ENCODE results near the gene ACADVL. TPM values are rescaled to one million over a fixed set of nuclear protein-coding genes. Genes with fewer than 3 reads are reported as not detected.

The ACADVL gene
- total and polyA plus RNA-seq, 9 donors, result 251 to 312 (median 282) TPM

DNA sequence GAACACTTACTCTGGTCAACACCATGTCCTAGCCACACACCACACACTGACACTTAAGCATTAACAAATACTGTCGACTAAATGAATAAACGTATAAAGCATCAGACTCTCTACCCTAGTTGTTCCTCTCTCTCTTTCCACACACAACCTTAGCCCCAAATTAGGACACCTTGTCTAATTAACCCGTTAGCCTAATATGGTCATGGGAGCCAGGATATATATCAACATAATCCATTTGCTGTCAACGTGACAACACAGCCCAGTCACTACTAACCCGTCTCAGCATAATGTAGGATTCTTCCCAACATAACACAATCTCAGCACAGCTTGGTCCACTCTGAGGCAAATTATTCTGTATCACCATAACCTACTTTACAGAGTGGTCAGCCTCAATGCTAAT is 12.4 kb downstream of the ACADVL start:
- Histone ChIP-seq H3K9me3 (replicated peaks; ENCODE audit: control insufficient read depth, low read depth, low read length) (no peaks in the 10 kb centered on the region), H3K4me1 (ENCODE audit: control insufficient read depth, insufficient read depth, low read length) (peaks cover 25% of the 10 kb centered on the region), H3K36me3 (ENCODE audit: control insufficient read depth, insufficient read depth, low read length) (peaks cover 60% of the 10 kb centered on the region), H3K27me3 (ENCODE audit: control insufficient read depth, insufficient read depth, low read length) (no peaks in the 10 kb centered on the region), H3K27ac (ENCODE audit: low read length) (no peak overlapping the region), H3K4me3 (ENCODE audit: low read length) (no peak overlapping the region)
- 72% methylated on average over 5 of the region's 5 CpGs for WGBS (ENCODE audit: insufficient coverage)
- no peak for DNase-seq

- WGBS (ENCODE audit: insufficient coverage), result 0% methylated on average over 9 of the region's 9 CpGs
- Histone ChIP-seq H3K27me3 (ENCODE audit: control insufficient read depth, insufficient read depth, low read length) (no peaks in the 10 kb centered on the region), H3K4me1 (ENCODE audit: control insufficient read depth, insufficient read depth, low read length) (peaks cover 31% of the 10 kb centered on the region), H3K9me3 (replicated peaks; ENCODE audit: control insufficient read depth, low read depth, low read length) (no peaks in the 10 kb centered on the region), H3K36me3 (ENCODE audit: control insufficient read depth, insufficient read depth, low read length) (peaks cover 47% of the 10 kb centered on the region), H3K27ac (ENCODE audit: low read length) (peak overlapping the region; percentile 91), H3K4me3 (ENCODE audit: low read length) (peak overlapping the region; percentile 94)
- no peak for DNase-seq
Measured at GRCh38 chr17:7233701-7234082, 14.0 kb downstream of the ACADVL start.

DNA sequence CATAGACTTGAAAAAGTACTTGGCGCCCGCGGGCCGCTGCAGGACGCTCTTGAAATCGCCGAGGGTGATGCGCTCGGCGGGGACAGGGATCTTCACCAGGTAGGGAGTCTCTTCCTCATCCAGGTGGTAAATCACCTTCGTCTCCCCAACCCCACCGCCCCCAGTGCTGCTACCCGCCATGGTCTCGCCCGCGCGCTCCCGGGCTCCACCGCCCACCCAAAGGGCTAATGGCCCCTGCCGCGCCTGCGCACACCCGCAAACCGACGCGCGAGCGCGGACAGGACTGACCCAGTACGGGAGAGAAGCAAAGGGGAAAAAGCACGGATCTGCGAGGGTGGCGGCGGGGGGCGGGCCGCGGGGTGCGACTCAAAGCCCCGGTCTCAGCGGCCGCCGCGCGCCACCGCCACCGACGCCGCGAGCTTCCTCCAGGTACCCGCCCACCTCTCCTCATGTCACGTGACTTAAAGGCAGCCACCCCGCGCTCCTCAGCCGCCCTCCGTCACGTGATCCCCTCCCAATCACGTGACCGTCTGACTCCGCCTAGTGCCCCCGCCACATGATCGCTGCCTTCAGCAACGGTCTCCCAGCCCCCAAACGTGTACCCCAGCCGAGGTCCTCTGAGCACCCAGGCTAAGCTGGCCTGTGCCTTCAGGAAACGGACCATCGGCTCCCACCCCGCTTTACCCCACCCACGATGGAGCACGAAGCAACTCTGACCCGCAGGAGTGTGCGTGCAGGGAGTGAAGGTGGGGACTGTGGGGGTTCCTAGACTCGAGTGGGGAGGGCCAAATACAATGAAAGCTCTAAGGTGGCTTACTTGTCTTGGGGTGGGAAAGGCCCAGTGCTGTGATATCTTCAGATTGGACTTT is 14.6 kb downstream of the ACADVL start, which contains the start of gene DVL2:
Gene DVL2 (minus strand): TSS at position 435 of the 869 bp plus-strand sequence. CDS start 255 bp downstream, at position 180.
- peak; percentile 98 for DNase-seq
- 0% methylated on average over 59 of the region's 72 CpGs for WGBS (ENCODE audit: insufficient coverage)
- Histone ChIP-seq H3K9me3 (replicated peaks; ENCODE audit: control insufficient read depth, low read depth, low read length) (no peaks in the 10 kb centered on the region), H3K27ac (ENCODE audit: low read length) (peak within 1 kb of the TSS; percentile 91), H3K4me3 (ENCODE audit: low read length) (peak within 1 kb of the TSS; percentile 94), H3K36me3 (ENCODE audit: control insufficient read depth, insufficient read depth, low read length) (peaks cover 40% of the 10 kb centered on the region), H3K27me3 (ENCODE audit: control insufficient read depth, insufficient read depth, low read length) (no peaks in the 10 kb centered on the region), H3K4me1 (ENCODE audit: control insufficient read depth, insufficient read depth, low read length) (peaks cover 31% of the 10 kb centered on the region)

- H3K4me1 ChIP-seq (ENCODE audit: control insufficient read depth, insufficient read depth, low read length), result peaks cover 43% of the 10 kb centered on the region
- no peaks in the 10 kb centered on the region for H3K9me3 ChIP-seq (replicated peaks; ENCODE audit: control insufficient read depth, low read depth, low read length)
- no peak overlapping the region for H3K27ac ChIP-seq (ENCODE audit: low read length)
- WGBS (ENCODE audit: insufficient coverage), result 68% methylated on average over 10 of the region's 22 CpGs
- DNase-seq, result no peak
- H3K36me3 ChIP-seq (ENCODE audit: control insufficient read depth, insufficient read depth, low read length), result peaks cover 34% of the 10 kb centered on the region
- H3K4me3 ChIP-seq (ENCODE audit: low read length), result no peak overlapping the region
- no peaks in the 10 kb centered on the region for H3K27me3 ChIP-seq (ENCODE audit: control insufficient read depth, insufficient read depth, low read length)
Measured at GRCh38 chr17:7235693-7236665, 16.2 kb downstream of the ACADVL start.

DNA sequence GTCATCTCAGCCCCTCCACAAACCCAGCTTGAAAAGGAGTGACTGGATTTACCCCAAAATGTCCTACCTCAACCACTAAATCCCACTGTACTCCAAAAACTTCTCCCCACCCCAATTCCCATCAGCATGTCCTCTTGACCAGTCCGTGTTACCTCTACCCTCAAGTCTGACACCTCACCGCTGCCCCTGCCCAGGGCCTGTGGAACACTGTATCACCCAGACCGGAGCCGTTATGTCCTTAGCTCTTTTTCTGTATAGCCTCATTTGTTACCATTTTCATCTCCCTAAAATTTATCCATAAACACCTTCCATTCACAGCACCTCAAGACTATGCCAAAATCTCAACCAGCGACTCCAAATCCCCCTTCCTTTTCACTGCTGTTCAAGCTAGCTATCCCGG is 17.1 kb downstream of the ACADVL start:
- no peak overlapping the region for H3K27ac ChIP-seq (ENCODE audit: low read length)
- no peaks in the 10 kb centered on the region for H3K27me3 ChIP-seq (ENCODE audit: control insufficient read depth, insufficient read depth, low read length)
- peaks cover 37% of the 10 kb centered on the region for H3K36me3 ChIP-seq (ENCODE audit: control insufficient read depth, insufficient read depth, low read length)
- no peaks in the 10 kb centered on the region for H3K9me3 ChIP-seq (replicated peaks; ENCODE audit: control insufficient read depth, low read depth, low read length)
- WGBS (ENCODE audit: insufficient coverage), result 85% methylated on average over 6 of the region's 6 CpGs
- H3K4me3 ChIP-seq (ENCODE audit: low read length), result no peak overlapping the region
- no peak for DNase-seq
- H3K4me1 ChIP-seq (ENCODE audit: control insufficient read depth, insufficient read depth, low read length), result peaks cover 51% of the 10 kb centered on the region

- peak; percentile 40 for DNase-seq
- Histone ChIP-seq H3K36me3 (ENCODE audit: control insufficient read depth, insufficient read depth, low read length) (peaks cover 37% of the 10 kb centered on the region), H3K4me1 (ENCODE audit: control insufficient read depth, insufficient read depth, low read length) (peaks cover 47% of the 10 kb centered on the region), H3K4me3 (ENCODE audit: low read length) (peak overlapping the region; percentile 100), H3K9me3 (replicated peaks; ENCODE audit: control insufficient read depth, low read depth, low read length) (no peaks in the 10 kb centered on the region), H3K27ac (ENCODE audit: low read length) (peak overlapping the region; percentile 95), H3K27me3 (ENCODE audit: control insufficient read depth, insufficient read depth, low read length) (no peaks in the 10 kb centered on the region)
- 18% methylated on average over 4 of the region's 6 CpGs for WGBS (ENCODE audit: insufficient coverage)
Measured at GRCh38 chr17:7237266-7237760, 17.6 kb downstream of the ACADVL start.

DNA sequence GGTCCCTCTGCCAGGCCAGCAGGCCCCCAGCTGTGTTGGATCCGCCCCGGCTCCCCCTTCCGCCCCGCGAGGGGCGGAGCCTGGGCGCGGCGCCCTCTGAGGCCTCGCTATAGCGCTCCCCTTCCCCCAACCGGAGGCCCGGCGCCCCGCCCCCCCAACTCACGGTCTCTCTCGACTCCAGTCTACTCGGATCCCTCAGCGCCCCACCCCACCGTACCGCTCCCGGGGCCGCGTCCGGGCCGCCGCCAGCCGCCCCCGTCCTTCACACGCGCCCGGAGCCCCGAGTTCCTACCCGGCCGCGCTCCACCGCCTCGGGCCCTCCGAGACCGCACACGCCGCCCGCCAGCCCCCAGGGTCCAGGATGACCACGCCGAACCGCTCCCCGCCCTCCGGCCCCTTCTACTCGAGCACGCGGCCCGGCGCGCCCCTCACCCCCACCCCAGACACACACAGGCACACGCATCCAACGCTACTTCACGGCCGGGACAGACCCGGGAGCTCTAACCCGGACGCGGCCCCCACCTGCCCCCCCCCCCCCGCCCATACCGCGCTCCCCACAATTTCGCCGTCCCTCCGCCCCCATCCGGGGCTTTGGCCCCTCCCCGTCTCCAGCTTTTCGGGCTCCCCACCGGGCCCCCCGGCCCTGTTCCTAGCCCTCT is 18.2 kb downstream of the ACADVL start:
- peaks cover 43% of the 10 kb centered on the region for H3K4me1 ChIP-seq (ENCODE audit: control insufficient read depth, insufficient read depth, low read length)
- WGBS (ENCODE audit: insufficient coverage), result under 1% methylated on average over 53 of the region's 73 CpGs
- H3K36me3 ChIP-seq (ENCODE audit: control insufficient read depth, insufficient read depth, low read length), result peaks cover 37% of the 10 kb centered on the region
- no peaks in the 10 kb centered on the region for H3K9me3 ChIP-seq (replicated peaks; ENCODE audit: control insufficient read depth, low read depth, low read length)
- DNase-seq, result peak; percentile 81
- no peaks in the 10 kb centered on the region for H3K27me3 ChIP-seq (ENCODE audit: control insufficient read depth, insufficient read depth, low read length)
- H3K27ac ChIP-seq (ENCODE audit: low read length), result peak overlapping the region; percentile 95
- H3K4me3 ChIP-seq (ENCODE audit: low read length), result peak overlapping the region; percentile 100

GRCh38 chr17:7238420-7239090 is 18.8 kb downstream of the ACADVL start:
- peak; percentile 48 for DNase-seq
- Histone ChIP-seq H3K36me3 (ENCODE audit: control insufficient read depth, insufficient read depth, low read length) (peaks cover 37% of the 10 kb centered on the region), H3K27me3 (ENCODE audit: control insufficient read depth, insufficient read depth, low read length) (no peaks in the 10 kb centered on the region), H3K9me3 (replicated peaks; ENCODE audit: control insufficient read depth, low read depth, low read length) (no peaks in the 10 kb centered on the region), H3K4me1 (ENCODE audit: control insufficient read depth, insufficient read depth, low read length) (peaks cover 43% of the 10 kb centered on the region), H3K4me3 (ENCODE audit: low read length) (peak overlapping the region; percentile 100), H3K27ac (ENCODE audit: low read length) (peak overlapping the region; percentile 95)
- WGBS (ENCODE audit: insufficient coverage), result 0% methylated on average over 24 of the region's 39 CpGs

All from muscle of leg (tissue), 11 donors.